HCT116 (cell line): Measurements from ENCODE around the gene TAC3. TPM values are rescaled to one million over a fixed set of nuclear protein-coding genes. Genes with fewer than 3 reads are reported as not detected.

Experiments used
- ATAC-seq: fragments of 200-7000 bp; cut with Tn5 transposase; 2 replicates; pipeline ENCODE4 v1.9.1; 2020; ENCODE audit warnings: mild to moderate bottlenecking, moderate library complexity
- BruUV-seq: library from RNA; stranded (reverse); fragments of 400-500 nt; replicated peaks from 2 replicates; lab custom pipeline; 2021; lab: Mats Ljungman, UMichigan
- CTCF ChIA-PET: fragments of 300-600 bp; sonication (Branson Sonifier 250); formaldehyde crosslinking; loops from one replicate; lab custom pipeline; 2021; ENCODE audit warnings: antibody characterized with exemption; lab: Charles Lee
- POLR2A ChIA-PET: fragments of 300-600, 350-600 bp; sonication (Branson Sonifier 250); formaldehyde crosslinking; loops from one replicate; lab custom pipeline; 2021; ENCODE audit warnings: antibody characterized with exemption; lab: Charles Lee
- RAD21 ChIA-PET, 2 experiments: fragments of 300-600 bp; sonication (Branson Sonifier 250); formaldehyde crosslinking; loops; one replicate each; lab custom pipeline; 2023; ENCODE audit warnings: low total read pairs in 2 of 2; ENCODE audit not compliant: uncharacterized antibody in 2 of 2, unreplicated experiment in 2 of 2, low non-redundant PET in 1 of 2; lab: Charles Lee
- DNase-seq: peaks from one replicate; pipeline ENCODE4 v3.0.0-alpha.2; 2010; ENCODE audit warnings: low read depth, low spot score
- H2AFZ ChIP-seq: fragments of 200-600 bp; shearing (Covaris generic), sonication (generic); 2 replicates; pipeline ENCODE4 v1.6.1; 2017; ENCODE audit warnings: low read depth, mixed run types, mixed read lengths, antibody characterized with exemption, low read length; ENCODE audit not compliant: poor library complexity, severe bottlenecking
- H3K27ac ChIP-seq: 2 replicates; pipeline ENCODE4 v1.5.1; 2012; ENCODE audit warnings: low read depth, low read length
- H3K27me3 ChIP-seq: fragments of 200-600 bp; sonication (generic); 2 replicates; pipeline ENCODE4 v1.6.1; 2016; ENCODE audit warnings: mixed run types, low read length, mixed read lengths; ENCODE audit not compliant: insufficient read depth
- H3K36me3 ChIP-seq, 2 experiments: fragments of 200-500 bp in 1 of 2; fragments of 200-600 bp in 1 of 2; sonication (Bioruptor generic) in 1 of 2; sonication (generic) in 1 of 2; 2 replicates each; pipeline versions ENCODE4 v1.5.1 to v1.6.1; 2014 to 2016; ENCODE audit warnings: low read length in 2 of 2, inconsistent platforms in 1 of 2, mixed read lengths in 1 of 2, mixed run types in 1 of 2; ENCODE audit not compliant: insufficient read depth in 2 of 2, control insufficient read depth in 1 of 2
- H3K4me1 ChIP-seq, 2 experiments: fragments of 200-600 bp in 1 of 2; sonication (generic) in 1 of 2; 2 replicates each; pipeline versions ENCODE4 v1.5.1 to v1.6.1; 2012 to 2017; ENCODE audit warnings: low read length in 2 of 2, inconsistent platforms in 1 of 2, mild to moderate bottlenecking in 1 of 2, mixed read lengths in 1 of 2, mixed run types in 1 of 2, moderate library complexity in 1 of 2; ENCODE audit not compliant: insufficient read depth in 2 of 2, control insufficient read depth in 1 of 2
- H3K4me2 ChIP-seq: fragments of 200-600 bp; sonication (generic); 2 replicates; pipeline ENCODE4 v1.6.1; 2017; ENCODE audit warnings: mixed run types, low read length, mixed read lengths
- H3K4me3 ChIP-seq, 2 experiments: fragments of 200-600 bp in 1 of 2; sonication (generic) in 1 of 2; replicated peaks in 1 of 2; 2 replicates each; pipeline ENCODE4 v1.5.1; 2011 to 2016; ENCODE audit warnings: low read length in 2 of 2, control low read depth in 1 of 2, low read depth in 1 of 2, mild to moderate bottlenecking in 1 of 2, mixed read lengths in 1 of 2, mixed run types in 1 of 2
- H3K79me2 ChIP-seq: fragments of 200-600 bp; sonication (generic); 2 replicates; pipeline ENCODE4 v1.6.1; 2017; ENCODE audit warnings: mild to moderate bottlenecking, mixed run types, low read length, moderate library complexity, mixed read lengths; ENCODE audit not compliant: insufficient read depth
- H3K9ac ChIP-seq: fragments of 200-600 bp; sonication (generic); 2 replicates; pipeline ENCODE4 v1.6.1; 2016; ENCODE audit warnings: low read length, mixed read lengths
- H3K9me2 ChIP-seq: fragments of 200-600 bp; sonication (generic), shearing (Covaris generic); 2 replicates; pipeline ENCODE4 v1.6.1; 2017; ENCODE audit warnings: mixed run types, mild to moderate bottlenecking, moderate library complexity; ENCODE audit not compliant: insufficient read depth
- H3K9me3 ChIP-seq, 2 experiments: fragments of 200-500 bp in 1 of 2; fragments of 200-600 bp in 1 of 2; sonication (Bioruptor generic) in 1 of 2; sonication (generic) in 1 of 2; 2 replicates each; pipeline ENCODE4 v1.6.1; 2014 to 2017; ENCODE audit warnings: low read length in 2 of 2, mixed read lengths in 2 of 2, inconsistent platforms in 1 of 2, low read depth in 1 of 2, mild to moderate bottlenecking in 1 of 2, mixed run types in 1 of 2, moderate library complexity in 1 of 2; ENCODE audit not compliant: control insufficient read depth in 1 of 2, insufficient read depth in 1 of 2
- H4K20me1 ChIP-seq: fragments of 200-600 bp; sonication (generic), shearing (Covaris generic); 2 replicates; pipeline ENCODE4 v1.6.1; 2017; ENCODE audit warnings: mixed run types, mild to moderate bottlenecking, moderate library complexity; ENCODE audit not compliant: insufficient read depth
- CBX3 ChIP-seq: IDR thresholded peaks from 2 replicates; pipeline ENCODE4 v1.6.1; 2012; ENCODE audit warnings: low read depth
- CEBPB ChIP-seq: IDR thresholded peaks from 2 replicates; pipeline ENCODE4 v1.6.1; 2012; ENCODE audit warnings: low read depth
- EGR1 ChIP-seq: IDR thresholded peaks from 2 replicates; pipeline ENCODE4 v1.6.1; 2012; ENCODE audit warnings: low read depth
- ELF1 ChIP-seq: IDR thresholded peaks from 2 replicates; pipeline ENCODE4 v1.6.1; 2012; ENCODE audit warnings: low read depth, borderline replicate concordance
- EZH2 ChIP-seq: fragments of 200-600 bp; sonication (generic); IDR thresholded peaks from 2 replicates; pipeline ENCODE4 v1.6.1; 2017; ENCODE audit warnings: antibody characterized with exemption, mixed run types
- FOSL1 ChIP-seq: IDR thresholded peaks from 2 replicates; pipeline ENCODE4 v1.6.1; 2012; ENCODE audit warnings: low read depth
- POLR2A ChIP-seq: IDR thresholded peaks from 2 replicates; pipeline ENCODE4 v1.7.0; 2011; ENCODE audit warnings: borderline replicate concordance; ENCODE audit not compliant: insufficient read depth, insufficient read length; ENCODE audit errors: extremely low read depth
- RAD21 ChIP-seq: IDR thresholded peaks from 2 replicates; pipeline ENCODE4 v1.6.1; 2012; ENCODE audit warnings: low read depth, mild to moderate bottlenecking
- SIN3A ChIP-seq: IDR thresholded peaks from 2 replicates; pipeline ENCODE4 v1.6.1; 2012; ENCODE audit warnings: low read depth
- SRF ChIP-seq: IDR thresholded peaks from 2 replicates; pipeline ENCODE4 v1.6.1; 2012; ENCODE audit warnings: low read depth
- TCF7L2 ChIP-seq: IDR thresholded peaks from 2 replicates; pipeline ENCODE4 v1.7.0; 2011; ENCODE audit warnings: borderline replicate concordance, inconsistent platforms; ENCODE audit not compliant: insufficient read depth, insufficient read length; ENCODE audit errors: extremely low read depth
- YY1 ChIP-seq: IDR thresholded peaks from 2 replicates; pipeline ENCODE4 v1.6.1; 2011; ENCODE audit warnings: low read length, low read depth, moderate library complexity, mild to moderate bottlenecking; ENCODE audit not compliant: insufficient replicate concordance; ENCODE audit errors: extremely low read depth
- ZFX ChIP-seq: fragments of 450-650 bp; IDR thresholded peaks from 2 replicates; pipeline ENCODE4 v1.6.1; 2017
- ZNF274 ChIP-seq: fragments of 200-500 bp; sonication (Bioruptor generic); IDR thresholded peaks from 2 replicates; pipeline ENCODE4 v1.6.1; 2014; ENCODE audit warnings: mild to moderate bottlenecking, low read depth, low read length, inconsistent platforms
- intact Hi-C: fragments of 100-400 bp; cut with micrococcal nuclease; formaldehyde crosslinking; loops from 2 replicates; pipeline ENCODE4 v1.10.0; 2022
- total RNA-seq: library from RNA; stranded (reverse); gene quantifications from one replicate; pipeline ENCODE4 v1.2.1, GENCODE V29; 2021; ENCODE audit not compliant: unreplicated experiment
- TF ChIP-seq, protein P1 (sequence below): IDR thresholded peaks from 2 replicates; pipeline ENCODE4 v1.6.1; 2012; ENCODE audit warnings: low read depth
- TF ChIP-seq, protein P2 (sequence below): IDR thresholded peaks from 2 replicates; pipeline ENCODE4 v1.6.1; 2011; ENCODE audit warnings: mild to moderate bottlenecking, low read length, moderate library complexity; ENCODE audit not compliant: insufficient replicate concordance; ENCODE audit errors: extremely low read depth
- TF ChIP-seq, protein P3 (sequence below), 3 experiments: fragments of 200-600 bp in 1 of 3; sonication (generic) in 1 of 3; IDR thresholded peaks in 2 of 3; conservative IDR thresholded peaks in 1 of 3; 2 replicates each; pipeline ENCODE4 v1.5.1; 2012 to 2017; ENCODE audit warnings: low read depth in 2 of 3, low read length in 2 of 3, antibody characterized with exemption in 1 of 3, borderline replicate concordance in 1 of 3, control low read depth in 1 of 3, mild to moderate bottlenecking in 1 of 3, mixed read lengths in 1 of 3, mixed run types in 1 of 3, moderate library complexity in 1 of 3; ENCODE audit not compliant: insufficient read depth in 1 of 3

TAC3 gene
- total RNA-seq, 1 experiment from 2014 or later: not detected

DNA sequence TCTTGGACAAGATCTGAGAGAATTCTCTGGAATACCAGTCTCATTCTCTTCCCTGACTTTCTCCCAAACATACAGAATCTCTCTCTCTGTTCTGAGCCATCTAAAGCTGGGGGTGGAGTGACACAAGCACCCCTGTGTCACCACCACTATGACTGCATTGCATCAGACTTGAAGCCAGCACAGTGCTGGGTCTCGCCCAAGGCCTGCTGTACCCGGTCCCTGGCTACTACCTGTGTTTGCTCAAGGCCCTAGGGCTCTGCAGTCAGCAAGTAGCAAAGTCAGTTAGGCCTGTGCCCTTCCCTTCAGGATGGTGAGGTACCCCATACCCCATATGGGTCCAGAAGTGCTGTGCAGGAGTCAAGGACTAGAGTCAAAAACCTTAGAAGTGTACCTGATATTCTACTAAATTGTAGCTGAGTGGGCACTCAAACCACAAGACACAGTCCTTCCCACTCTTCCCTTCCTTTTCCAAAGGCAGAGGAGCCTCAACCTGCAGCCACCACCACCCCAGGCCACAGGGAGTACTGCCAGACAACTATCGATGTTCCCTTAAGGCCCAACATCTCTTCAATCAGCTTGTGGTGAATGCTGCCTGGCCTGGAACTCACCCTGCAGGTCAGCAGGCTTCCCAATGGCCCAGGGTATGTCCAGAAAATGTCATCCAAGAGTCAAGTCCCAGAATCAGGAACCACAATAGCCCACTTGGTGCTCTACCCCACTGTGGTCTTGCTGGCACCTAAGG is 37.8 kb downstream of the TAC3 start:
- TF ChIP-seq, protein P1, sequence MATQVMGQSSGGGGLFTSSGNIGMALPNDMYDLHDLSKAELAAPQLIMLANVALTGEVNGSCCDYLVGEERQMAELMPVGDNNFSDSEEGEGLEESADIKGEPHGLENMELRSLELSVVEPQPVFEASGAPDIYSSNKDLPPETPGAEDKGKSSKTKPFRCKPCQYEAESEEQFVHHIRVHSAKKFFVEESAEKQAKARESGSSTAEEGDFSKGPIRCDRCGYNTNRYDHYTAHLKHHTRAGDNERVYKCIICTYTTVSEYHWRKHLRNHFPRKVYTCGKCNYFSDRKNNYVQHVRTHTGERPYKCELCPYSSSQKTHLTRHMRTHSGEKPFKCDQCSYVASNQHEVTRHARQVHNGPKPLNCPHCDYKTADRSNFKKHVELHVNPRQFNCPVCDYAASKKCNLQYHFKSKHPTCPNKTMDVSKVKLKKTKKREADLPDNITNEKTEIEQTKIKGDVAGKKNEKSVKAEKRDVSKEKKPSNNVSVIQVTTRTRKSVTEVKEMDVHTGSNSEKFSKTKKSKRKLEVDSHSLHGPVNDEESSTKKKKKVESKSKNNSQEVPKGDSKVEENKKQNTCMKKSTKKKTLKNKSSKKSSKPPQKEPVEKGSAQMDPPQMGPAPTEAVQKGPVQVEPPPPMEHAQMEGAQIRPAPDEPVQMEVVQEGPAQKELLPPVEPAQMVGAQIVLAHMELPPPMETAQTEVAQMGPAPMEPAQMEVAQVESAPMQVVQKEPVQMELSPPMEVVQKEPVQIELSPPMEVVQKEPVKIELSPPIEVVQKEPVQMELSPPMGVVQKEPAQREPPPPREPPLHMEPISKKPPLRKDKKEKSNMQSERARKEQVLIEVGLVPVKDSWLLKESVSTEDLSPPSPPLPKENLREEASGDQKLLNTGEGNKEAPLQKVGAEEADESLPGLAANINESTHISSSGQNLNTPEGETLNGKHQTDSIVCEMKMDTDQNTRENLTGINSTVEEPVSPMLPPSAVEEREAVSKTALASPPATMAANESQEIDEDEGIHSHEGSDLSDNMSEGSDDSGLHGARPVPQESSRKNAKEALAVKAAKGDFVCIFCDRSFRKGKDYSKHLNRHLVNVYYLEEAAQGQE: no peak
- TF ChIP-seq EZH2 (no peak), RAD21 (no peak), ZNF274 (no peak), FOSL1 (no peak), CEBPB (no peak), SRF (no peak), CBX3 (no peak), YY1 (no peak), EGR1 (no peak), TCF7L2 (no peak), SIN3A (no peak), ZFX (no peak), ELF1 (no peak), POLR2A (no peak)
- TF ChIP-seq, protein P2, sequence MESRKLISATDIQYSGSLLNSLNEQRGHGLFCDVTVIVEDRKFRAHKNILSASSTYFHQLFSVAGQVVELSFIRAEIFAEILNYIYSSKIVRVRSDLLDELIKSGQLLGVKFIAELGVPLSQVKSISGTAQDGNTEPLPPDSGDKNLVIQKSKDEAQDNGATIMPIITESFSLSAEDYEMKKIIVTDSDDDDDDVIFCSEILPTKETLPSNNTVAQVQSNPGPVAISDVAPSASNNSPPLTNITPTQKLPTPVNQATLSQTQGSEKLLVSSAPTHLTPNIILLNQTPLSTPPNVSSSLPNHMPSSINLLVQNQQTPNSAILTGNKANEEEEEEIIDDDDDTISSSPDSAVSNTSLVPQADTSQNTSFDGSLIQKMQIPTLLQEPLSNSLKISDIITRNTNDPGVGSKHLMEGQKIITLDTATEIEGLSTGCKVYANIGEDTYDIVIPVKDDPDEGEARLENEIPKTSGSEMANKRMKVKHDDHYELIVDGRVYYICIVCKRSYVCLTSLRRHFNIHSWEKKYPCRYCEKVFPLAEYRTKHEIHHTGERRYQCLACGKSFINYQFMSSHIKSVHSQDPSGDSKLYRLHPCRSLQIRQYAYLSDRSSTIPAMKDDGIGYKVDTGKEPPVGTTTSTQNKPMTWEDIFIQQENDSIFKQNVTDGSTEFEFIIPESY: no peak
- TF ChIP-seq, protein P3, sequence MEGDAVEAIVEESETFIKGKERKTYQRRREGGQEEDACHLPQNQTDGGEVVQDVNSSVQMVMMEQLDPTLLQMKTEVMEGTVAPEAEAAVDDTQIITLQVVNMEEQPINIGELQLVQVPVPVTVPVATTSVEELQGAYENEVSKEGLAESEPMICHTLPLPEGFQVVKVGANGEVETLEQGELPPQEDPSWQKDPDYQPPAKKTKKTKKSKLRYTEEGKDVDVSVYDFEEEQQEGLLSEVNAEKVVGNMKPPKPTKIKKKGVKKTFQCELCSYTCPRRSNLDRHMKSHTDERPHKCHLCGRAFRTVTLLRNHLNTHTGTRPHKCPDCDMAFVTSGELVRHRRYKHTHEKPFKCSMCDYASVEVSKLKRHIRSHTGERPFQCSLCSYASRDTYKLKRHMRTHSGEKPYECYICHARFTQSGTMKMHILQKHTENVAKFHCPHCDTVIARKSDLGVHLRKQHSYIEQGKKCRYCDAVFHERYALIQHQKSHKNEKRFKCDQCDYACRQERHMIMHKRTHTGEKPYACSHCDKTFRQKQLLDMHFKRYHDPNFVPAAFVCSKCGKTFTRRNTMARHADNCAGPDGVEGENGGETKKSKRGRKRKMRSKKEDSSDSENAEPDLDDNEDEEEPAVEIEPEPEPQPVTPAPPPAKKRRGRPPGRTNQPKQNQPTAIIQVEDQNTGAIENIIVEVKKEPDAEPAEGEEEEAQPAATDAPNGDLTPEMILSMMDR (IDR thresholded peaks at IDR 0.05 in 2 of 3, conservative IDR thresholded peaks at IDR 0.05 in 1 of 3; ENCODE audit: borderline replicate concordance in 1 of 3, insufficient read depth in 1 of 3, low read depth in 2 of 3, low read length in 2 of 3): no peak
- Histone ChIP-seq H3K9me3 (no peaks in the 10 kb centered on the region), H3K9me2 (no peaks in the 10 kb centered on the region), H3K4me3 (no peak overlapping the region), H3K4me1 (no peaks in the 10 kb centered on the region), H3K27ac (no peak overlapping the region), H3K4me2 (no peak overlapping the region), H3K27me3 (no peaks in the 10 kb centered on the region), H2AFZ (no peak overlapping the region), H3K9ac (no peak overlapping the region), H3K79me2 (no peaks in the 10 kb centered on the region), H4K20me1 (no peaks in the 10 kb centered on the region), H3K36me3 (no peaks in the 10 kb centered on the region)
- DNase-seq (no peak), ATAC-seq (no peak)
- intact Hi-C loops: no loop called here
- RAD21 ChIA-PET: no interaction called here
- CTCF ChIA-PET: no interaction called here
- POLR2A ChIA-PET: no interaction called here
- BruUV-seq: no TSS peak
